22Rv1 (cell line): Measurements from ENCODE around the gene ZNF841.

Source experiments
- H3K27ac ChIP-seq: fragments of 450-650 bp; 2 replicates; pipeline ENCODE4 v1.5.1; 2017
- ZFX ChIP-seq: fragments of 450-650 bp; IDR thresholded peaks from 2 replicates; pipeline ENCODE4 v1.6.1; 2017; ENCODE audit warnings: antibody characterized with exemption, borderline replicate concordance
- TF ChIP-seq, protein P1 (sequence below): fragments of 450-650 bp; IDR thresholded peaks from 2 replicates; pipeline ENCODE4 v1.5.1; 2017; ENCODE audit warnings: mild to moderate bottlenecking

ZNF841 gene

DNA sequence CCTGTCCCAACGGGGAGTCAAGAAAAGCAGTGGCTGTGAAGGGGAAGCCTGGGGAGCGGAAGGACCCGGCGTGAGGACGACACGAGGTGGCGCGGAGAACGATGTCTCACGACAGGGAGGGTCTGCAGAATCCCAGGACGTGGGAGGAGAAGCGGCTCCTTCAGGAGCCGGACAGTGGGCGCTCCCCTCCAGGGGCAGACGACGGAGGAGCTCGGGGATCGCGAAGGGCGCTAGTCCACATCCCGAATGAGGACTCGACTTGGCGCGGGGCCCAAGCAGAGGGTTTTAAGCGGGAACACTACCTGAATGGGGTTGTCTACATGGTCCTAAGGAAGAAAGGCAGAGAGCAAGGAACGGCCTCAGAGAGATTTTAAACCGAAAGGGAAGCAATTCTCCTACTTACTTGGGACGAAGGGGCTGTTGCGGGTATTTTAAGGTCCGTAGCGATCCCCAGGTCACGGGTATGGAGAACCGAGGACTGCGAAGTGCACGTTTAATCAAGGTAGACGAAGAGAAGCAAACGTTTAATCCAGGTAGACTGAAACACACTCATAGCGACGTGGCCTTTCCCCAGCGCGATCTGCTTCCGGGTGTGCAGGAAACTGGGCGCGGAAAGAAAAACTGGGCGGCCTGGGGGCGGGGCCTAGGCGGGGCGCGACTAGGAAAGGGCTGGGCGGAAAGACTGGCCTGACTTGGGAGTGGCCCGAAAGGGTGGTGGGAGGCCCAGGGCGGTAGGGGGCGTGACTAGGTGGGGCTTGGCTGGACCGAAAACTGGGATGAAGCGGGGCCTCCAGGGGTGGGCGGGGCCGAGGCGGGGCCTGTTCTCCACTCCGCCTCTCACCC is at the start of gene ZNF841:
Gene ZNF841, minus strand, starts transcription at position 594 of the 843 bp plus-strand sequence. CDS start 10,964 bp downstream, outside the sequence.
- H3K27ac ChIP-seq = peak within 1 kb of the TSS; percentile 74
- TF ChIP-seq, protein P1, sequence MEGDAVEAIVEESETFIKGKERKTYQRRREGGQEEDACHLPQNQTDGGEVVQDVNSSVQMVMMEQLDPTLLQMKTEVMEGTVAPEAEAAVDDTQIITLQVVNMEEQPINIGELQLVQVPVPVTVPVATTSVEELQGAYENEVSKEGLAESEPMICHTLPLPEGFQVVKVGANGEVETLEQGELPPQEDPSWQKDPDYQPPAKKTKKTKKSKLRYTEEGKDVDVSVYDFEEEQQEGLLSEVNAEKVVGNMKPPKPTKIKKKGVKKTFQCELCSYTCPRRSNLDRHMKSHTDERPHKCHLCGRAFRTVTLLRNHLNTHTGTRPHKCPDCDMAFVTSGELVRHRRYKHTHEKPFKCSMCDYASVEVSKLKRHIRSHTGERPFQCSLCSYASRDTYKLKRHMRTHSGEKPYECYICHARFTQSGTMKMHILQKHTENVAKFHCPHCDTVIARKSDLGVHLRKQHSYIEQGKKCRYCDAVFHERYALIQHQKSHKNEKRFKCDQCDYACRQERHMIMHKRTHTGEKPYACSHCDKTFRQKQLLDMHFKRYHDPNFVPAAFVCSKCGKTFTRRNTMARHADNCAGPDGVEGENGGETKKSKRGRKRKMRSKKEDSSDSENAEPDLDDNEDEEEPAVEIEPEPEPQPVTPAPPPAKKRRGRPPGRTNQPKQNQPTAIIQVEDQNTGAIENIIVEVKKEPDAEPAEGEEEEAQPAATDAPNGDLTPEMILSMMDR = no peak
- no peak for TF ChIP-seq ZFX

DNA sequence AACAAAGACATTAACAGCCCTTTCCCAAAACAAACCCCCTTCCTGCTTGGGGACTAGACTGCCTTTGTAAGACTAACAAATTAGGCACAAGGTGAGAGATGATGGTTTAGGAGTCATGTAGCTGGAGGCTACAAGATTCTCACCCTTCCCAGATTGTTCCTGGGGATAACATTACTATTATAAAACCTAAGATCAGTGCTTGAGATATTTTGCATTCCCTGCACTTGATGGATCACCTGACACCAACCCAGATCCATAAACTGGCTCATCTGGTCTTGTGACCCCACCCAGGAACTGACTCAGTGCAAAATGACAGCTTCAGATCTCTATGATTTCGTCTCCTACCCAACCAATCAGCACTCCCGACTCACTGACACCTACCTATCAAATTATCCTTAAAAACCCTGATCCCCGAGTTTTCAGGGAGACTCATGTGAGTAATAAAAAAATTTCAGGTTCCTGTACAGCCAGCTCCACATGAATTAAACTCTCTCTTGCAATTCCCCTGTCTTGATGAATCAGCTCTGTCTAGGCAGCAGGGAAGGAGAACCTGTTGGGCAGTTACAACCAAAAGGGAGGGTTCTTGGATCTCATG is 46.5 kb upstream of the ZNF841 start:
- TF ChIP-seq, protein P1 = no peak
- TF ChIP-seq ZFX = no peak
- no peak overlapping the region for H3K27ac ChIP-seq

DNA sequence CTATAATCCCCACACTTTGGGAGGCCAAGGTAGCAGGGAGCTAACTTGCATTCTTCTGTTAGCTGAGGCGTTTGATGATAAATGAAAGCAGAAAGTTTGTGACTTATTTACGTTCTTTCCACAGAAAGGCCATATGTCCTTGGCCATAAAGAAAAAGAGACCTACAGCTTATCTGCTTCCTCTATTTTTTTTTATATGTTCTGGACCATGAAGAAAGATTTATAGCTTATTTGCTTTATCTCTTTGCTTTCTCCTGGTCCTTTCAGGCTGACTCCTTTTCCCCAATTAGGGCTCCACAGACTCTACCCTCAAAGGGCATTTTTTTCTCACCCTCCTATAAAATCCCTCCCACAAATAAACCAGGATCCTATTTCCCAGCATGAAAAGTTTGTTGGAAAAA is 45.6 kb upstream of the ZNF841 start:
- no peak for TF ChIP-seq ZFX
- H3K27ac ChIP-seq = no peak overlapping the region

DNA sequence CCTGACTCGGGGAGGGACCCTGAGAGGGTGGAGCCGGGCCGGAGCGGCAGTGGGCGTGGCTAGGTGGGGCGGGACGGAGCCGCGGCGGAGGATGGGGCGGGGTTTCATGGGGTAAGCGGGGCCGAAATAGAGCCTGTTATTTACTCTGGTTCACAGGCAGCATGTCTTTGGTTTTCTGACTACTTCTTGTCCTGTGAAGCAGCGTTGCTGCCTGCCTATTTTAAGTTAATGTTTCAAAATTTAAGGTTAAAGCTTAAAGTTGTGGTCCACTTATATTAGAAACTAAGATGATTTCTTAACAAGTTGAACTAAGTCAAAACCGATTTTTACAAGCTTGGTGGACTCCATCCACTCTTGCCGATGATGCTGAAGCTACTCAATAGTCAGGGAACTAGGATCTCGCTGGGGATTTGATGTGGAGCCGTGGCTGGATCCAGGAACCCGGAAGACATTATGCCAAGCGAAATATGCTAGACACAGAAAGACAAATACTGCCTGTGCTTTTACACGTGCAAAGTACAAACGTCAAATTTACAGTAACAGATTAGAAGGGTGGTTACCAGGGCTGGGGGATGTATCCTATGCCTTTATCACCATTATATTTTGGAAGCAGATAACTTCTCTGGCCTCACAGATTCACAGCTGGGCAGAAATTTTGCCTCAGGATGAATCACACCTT is 44.6 kb upstream of the ZNF841 start:
- H3K27ac ChIP-seq = peak overlapping the region; percentile 90
- TF ChIP-seq ZFX = no peak
- TF ChIP-seq, protein P1 = no peak

DNA sequence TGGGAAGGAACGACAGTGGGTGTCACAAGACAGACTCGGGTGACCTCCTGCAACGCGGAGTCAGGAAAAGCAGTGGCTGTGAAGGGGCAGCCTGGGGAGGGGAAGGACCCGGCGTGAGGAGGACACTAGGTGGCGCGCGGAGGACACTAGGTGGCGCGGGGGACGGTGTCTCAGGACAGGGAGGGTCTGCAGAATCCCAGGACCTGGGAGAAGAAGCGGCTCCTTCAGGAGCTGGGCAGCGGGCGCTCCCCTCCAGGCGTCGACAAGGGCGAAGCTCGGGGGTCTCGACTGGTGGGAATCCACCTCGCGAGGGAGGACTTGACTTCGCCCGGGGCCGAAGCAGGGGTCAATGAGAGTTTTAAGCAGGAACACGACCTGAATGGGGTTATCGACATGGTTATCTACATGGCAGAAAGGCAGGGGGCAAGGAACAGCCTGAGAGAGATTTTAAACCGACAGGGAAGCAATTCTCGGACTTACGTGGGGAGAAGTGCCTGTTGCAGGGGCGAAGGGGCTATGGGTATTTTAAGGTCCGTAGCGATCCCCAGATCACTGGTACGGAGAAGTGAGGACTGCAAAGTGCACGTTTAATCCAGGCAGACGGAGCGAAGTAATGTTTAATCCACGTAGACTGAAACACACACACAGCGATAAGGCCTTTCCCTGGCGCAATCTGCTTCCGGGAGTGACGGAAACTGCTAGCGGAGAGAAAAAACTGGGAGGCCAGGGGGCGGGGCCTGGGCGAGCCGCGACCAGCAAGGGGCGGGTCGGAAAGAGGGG is 43.9 kb upstream of the ZNF841 start, which contains the start of gene ZNF616:
Gene ZNF616, minus strand, starts transcription at position 687 of the 780 bp plus-strand sequence. CDS start 9,426 bp downstream, outside the sequence.
- TF ChIP-seq ZFX = no peak
- TF ChIP-seq, protein P1 = peak; percentile 92
- peak within 1 kb of the TSS; percentile 90 for H3K27ac ChIP-seq

DNA sequence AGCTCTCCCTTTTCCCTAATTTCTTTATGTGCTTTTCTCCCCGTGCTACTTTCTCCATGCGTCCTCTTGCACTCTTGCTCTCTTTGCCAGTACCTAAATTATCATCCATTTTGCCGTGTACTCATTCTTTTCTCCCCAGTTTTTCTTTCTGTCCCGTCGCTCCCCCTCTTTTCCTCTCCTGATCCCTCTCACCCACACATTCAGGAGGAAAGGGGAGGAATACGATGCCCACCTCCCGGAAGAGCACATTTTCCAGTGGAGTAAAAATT is 43.4 kb upstream of the ZNF841 start:
- peak overlapping the region; percentile 90 for H3K27ac ChIP-seq
- TF ChIP-seq, protein P1 = no peak
- no peak for TF ChIP-seq ZFX
